ENCODE measurements around the gene FAF2. TPM values are rescaled to one million over a fixed set of nuclear protein-coding genes. Genes with fewer than 3 reads are reported as not detected.

The FAF2 gene
- total and polyA plus RNA-seq, 3 experiments from 2014 or later, result 13.5 to 45.2 (median 45.1) TPM

DNA sequence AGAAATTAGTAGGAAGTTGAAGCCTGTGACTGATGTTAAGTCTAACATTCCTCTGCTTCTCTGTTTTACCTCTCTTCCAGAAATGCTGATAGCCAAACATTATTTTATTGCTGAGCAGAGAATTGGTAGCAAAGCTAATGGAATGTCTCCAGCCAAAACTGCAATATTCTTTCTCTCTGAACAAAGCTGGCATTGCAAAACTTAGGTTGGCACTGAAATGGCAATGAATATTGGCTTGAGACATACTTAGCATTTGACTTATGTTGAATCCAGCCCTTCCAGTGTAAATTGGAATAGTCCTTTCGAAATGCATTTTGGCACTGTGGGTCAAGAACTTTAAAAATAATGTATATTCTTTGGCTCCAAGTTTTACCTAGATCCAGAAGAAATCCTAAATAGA is 21.1 kb downstream of the FAF2 start:
- ChIA-PET CTCF (no interaction called here), POLR2A (no interaction called here)
- Histone ChIP-seq H3K27ac (ENCODE audit: low read depth, low read length) (no peak overlapping the region), H3K4me1 (ENCODE audit: insufficient read depth, low read length) (no peaks in the 10 kb centered on the region), H3K36me3 (ENCODE audit: insufficient read depth, low read length) (peaks cover 5% of the 10 kb centered on the region), H3K27me3 (ENCODE audit: insufficient read depth, low read length, poor library complexity, severe bottlenecking) (no peaks in the 10 kb centered on the region), H3K9me3 (ENCODE audit: low read length) (no peaks in the 10 kb centered on the region), H3K4me3 (ENCODE audit: low read length) (no peak overlapping the region)
- Mint-ChIP-seq H3K36me3 (peaks cover 10 to 50% (median 15%) of the 10 kb centered on the region in 3 donors), H3K4me3 (no peak overlapping the region), H3K4me1 (peaks cover 21 to 44% (median 39%) of the 10 kb centered on the region in 3 donors), H3K9me3 (no peaks in the 10 kb centered on the region), H3K27ac (no peak overlapping the region), H3K27me3 (no peaks in the 10 kb centered on the region)
- no peak for DNase-seq

DNA sequence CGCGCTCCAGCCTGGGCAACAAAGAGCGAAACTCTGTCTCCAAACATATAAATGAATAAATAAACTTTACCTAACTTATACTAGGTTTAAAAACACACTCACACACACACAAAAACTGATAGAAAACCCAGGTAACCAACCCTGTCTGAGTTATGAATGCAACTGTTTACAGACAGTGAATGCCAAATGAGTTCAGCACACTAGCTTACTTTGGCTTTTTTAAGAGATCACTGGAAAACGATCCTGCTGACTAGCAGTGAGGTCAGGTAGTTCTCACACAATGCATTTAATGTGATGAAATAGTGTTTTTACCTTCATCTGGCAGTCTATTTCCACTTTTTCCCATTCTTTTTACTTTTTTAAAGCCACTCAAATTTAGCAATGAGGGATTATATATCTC is 22.4 kb downstream of the FAF2 start:
- Mint-ChIP-seq H3K4me1 (peaks cover 23 to 49% (median 44%) of the 10 kb centered on the region in 3 donors), H3K27me3 (no peaks in the 10 kb centered on the region), H3K36me3 (peaks cover 15 to 50% (median 18%) of the 10 kb centered on the region in 3 donors), H3K9me3 (peaks cover 0 to 2% (median 0%) of the 10 kb centered on the region in 5 donors), H3K4me3 (no peak overlapping the region), H3K27ac (peak overlapping the region in 1 of 8 donors; percentile 30)
- ChIA-PET CTCF (no interaction called here), POLR2A (no interaction called here)
- Histone ChIP-seq H3K4me1 (ENCODE audit: insufficient read depth, low read length) (no peaks in the 10 kb centered on the region), H3K27me3 (ENCODE audit: insufficient read depth, low read length, poor library complexity, severe bottlenecking) (no peaks in the 10 kb centered on the region), H3K36me3 (ENCODE audit: insufficient read depth, low read length) (peaks cover 5% of the 10 kb centered on the region), H3K9me3 (ENCODE audit: low read length) (no peaks in the 10 kb centered on the region), H3K27ac (ENCODE audit: low read depth, low read length) (no peak overlapping the region), H3K4me3 (ENCODE audit: low read length) (no peak overlapping the region)
- DNase-seq, result no peak

DNA sequence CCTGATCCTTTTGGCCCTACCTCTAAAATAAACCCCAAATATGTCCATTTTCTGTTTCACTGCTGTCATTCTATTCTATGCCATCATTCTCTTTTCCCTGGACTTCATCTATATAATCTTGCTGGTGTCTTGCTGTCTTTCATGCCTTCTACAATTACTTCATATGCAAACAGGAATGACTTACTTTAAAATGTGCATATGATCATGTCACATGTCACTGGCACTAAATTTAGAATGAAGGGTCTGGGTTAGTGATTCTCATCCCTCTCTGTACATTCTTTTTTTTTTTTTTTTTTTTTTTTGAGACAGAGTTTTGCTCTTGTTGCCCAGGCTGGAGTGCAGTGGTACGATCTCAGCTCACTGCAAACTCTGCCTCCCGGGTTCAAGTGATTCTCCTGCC is 22.9 kb downstream of the FAF2 start:
- Mint-ChIP-seq H3K4me3 (no peak overlapping the region), H3K4me1 (peaks cover 23 to 44% (median 41%) of the 10 kb centered on the region in 3 donors), H3K27me3 (no peaks in the 10 kb centered on the region), H3K36me3 (peaks cover 15 to 49% (median 16%) of the 10 kb centered on the region in 3 donors), H3K27ac (peak overlapping the region in 2 of 8 donors; percentile 17 to 30), H3K9me3 (peaks cover 0 to 2% (median 0%) of the 10 kb centered on the region in 5 donors)
- Histone ChIP-seq H3K9me3 (ENCODE audit: low read length) (no peaks in the 10 kb centered on the region), H3K4me1 (ENCODE audit: insufficient read depth, low read length) (no peaks in the 10 kb centered on the region), H3K27me3 (ENCODE audit: insufficient read depth, low read length, poor library complexity, severe bottlenecking) (no peaks in the 10 kb centered on the region), H3K4me3 (ENCODE audit: low read length) (no peak overlapping the region), H3K36me3 (ENCODE audit: insufficient read depth, low read length) (peaks cover 5% of the 10 kb centered on the region), H3K27ac (ENCODE audit: low read depth, low read length) (no peak overlapping the region)
- no peak for DNase-seq
- ChIA-PET POLR2A (no interaction called here), CTCF (no interaction called here)

DNA sequence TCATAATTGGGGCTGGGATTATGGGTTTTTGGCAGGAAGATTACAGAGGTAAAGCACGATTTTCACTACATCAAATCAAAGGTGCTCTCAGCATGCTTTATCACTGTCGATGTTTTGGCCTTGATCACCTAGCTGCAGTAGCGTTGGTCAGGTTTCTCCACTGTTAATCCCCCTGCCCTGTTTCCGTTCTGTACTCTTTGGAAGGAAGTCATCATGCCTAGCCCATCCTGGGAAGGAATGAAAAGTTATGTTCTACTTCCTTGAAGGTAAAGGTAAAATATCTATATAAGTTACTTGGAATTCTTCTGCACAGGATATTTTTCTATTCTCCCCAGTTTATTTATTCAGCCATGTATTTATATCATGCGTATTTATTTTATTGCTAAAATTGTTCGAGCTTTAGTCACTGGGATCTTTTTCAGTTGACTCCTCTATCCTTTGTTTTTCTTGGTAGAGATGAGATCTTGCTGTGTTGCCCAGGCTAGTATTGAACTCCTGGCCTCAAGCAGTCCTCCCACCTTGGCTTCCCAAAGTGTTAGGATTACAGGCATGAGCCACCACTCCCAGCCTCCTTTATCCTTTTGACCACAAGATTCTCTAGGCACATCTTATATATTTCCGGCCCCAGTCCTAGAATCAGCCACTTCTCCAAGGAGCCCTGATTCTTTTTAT is 25.3 kb downstream of the FAF2 start:
- POLR2A ChIA-PET, result no interaction called here
- Histone ChIP-seq H3K27ac (ENCODE audit: low read depth, low read length) (no peak overlapping the region), H3K4me3 (ENCODE audit: low read length) (no peak overlapping the region), H3K4me1 (ENCODE audit: insufficient read depth, low read length) (no peaks in the 10 kb centered on the region), H3K36me3 (ENCODE audit: insufficient read depth, low read length) (no peaks in the 10 kb centered on the region), H3K9me3 (ENCODE audit: low read length) (no peaks in the 10 kb centered on the region), H3K27me3 (ENCODE audit: insufficient read depth, low read length, poor library complexity, severe bottlenecking) (no peaks in the 10 kb centered on the region)
- peak overlapping the region in 1 of 8 donors; percentile 5 for H3K27ac Mint-ChIP-seq
- CTCF ChIA-PET, result no interaction called here
- H3K4me1 Mint-ChIP-seq, result peaks cover 21 to 40% (median 38%) of the 10 kb centered on the region in 3 donors
- no peak for DNase-seq
- no peak overlapping the region for H3K4me3 Mint-ChIP-seq
- no peaks in the 10 kb centered on the region for H3K27me3 Mint-ChIP-seq
- peaks cover 0 to 2% (median 0%) of the 10 kb centered on the region in 5 donors for H3K9me3 Mint-ChIP-seq
- H3K36me3 Mint-ChIP-seq, result peaks cover 10 to 41% (median 15%) of the 10 kb centered on the region in 3 donors

DNA sequence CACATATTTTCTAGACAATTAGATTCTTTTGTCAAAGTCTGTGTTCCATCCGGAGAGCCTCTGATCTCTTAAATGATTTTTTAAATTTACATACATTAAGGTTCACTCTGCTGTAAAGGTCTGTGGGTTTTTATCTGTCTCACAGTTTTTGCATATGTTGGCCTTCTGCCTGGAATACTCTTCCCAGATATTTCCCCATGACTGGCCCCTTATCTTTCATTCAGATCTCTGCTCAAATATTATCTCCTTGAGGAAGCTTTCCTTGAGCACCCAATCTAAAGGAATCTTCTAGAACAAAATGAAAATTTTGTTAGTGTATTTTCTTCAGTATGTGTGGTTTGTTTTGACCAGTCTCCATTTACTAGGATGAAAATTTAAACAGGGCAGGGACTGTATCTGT is 26.3 kb downstream of the FAF2 start:
- no peaks in the 10 kb centered on the region for H3K27me3 Mint-ChIP-seq
- no peak overlapping the region for H3K4me3 Mint-ChIP-seq
- no peak for DNase-seq
- no peaks in the 10 kb centered on the region for H3K4me1 ChIP-seq (ENCODE audit: insufficient read depth, low read length)
- H3K27me3 ChIP-seq (ENCODE audit: insufficient read depth, low read length, poor library complexity, severe bottlenecking), result no peaks in the 10 kb centered on the region
- H3K36me3 Mint-ChIP-seq, result peaks cover 12 to 45% (median 15%) of the 10 kb centered on the region in 3 donors
- H3K27ac ChIP-seq (ENCODE audit: low read depth, low read length), result no peak overlapping the region
- H3K9me3 ChIP-seq (ENCODE audit: low read length), result no peaks in the 10 kb centered on the region
- CTCF ChIA-PET, result no interaction called here
- H3K9me3 Mint-ChIP-seq, result peaks cover 0 to 2% (median 0%) of the 10 kb centered on the region in 5 donors
- POLR2A ChIA-PET, result no interaction called here
- H3K27ac Mint-ChIP-seq, result peak overlapping the region in 2 of 8 donors; percentile 7 to 19
- peaks cover 21 to 43% (median 38%) of the 10 kb centered on the region in 3 donors for H3K4me1 Mint-ChIP-seq
- no peaks in the 10 kb centered on the region for H3K36me3 ChIP-seq (ENCODE audit: insufficient read depth, low read length)
- no peak overlapping the region for H3K4me3 ChIP-seq (ENCODE audit: low read length)

DNA sequence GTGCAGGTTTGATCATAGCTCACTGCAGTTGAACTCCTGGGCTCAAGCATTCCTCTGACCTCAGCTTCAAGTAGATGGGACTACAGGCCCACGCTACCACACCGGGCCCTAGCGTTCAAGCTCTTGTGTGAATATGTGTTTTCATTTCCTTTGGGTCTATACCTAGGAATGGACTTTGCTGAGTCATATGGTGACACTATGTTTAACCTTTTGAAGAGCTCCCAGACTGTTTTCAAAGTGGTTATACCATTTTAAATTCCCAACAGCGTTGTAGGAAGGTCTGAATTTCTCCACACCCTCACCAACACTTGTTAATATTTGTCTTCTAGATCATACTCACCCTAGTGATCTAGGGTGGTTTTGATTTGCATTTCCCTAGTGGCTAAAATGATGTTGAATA is 33.5 kb downstream of the FAF2 start:
- H3K4me1 Mint-ChIP-seq, result peaks cover 20 to 51% (median 37%) of the 10 kb centered on the region in 3 donors
- Histone ChIP-seq H3K4me3 (ENCODE audit: low read length) (no peak overlapping the region), H3K27me3 (ENCODE audit: insufficient read depth, low read length, poor library complexity, severe bottlenecking) (no peaks in the 10 kb centered on the region), H3K36me3 (ENCODE audit: insufficient read depth, low read length) (no peaks in the 10 kb centered on the region), H3K4me1 (ENCODE audit: insufficient read depth, low read length) (no peaks in the 10 kb centered on the region), H3K9me3 (ENCODE audit: low read length) (no peaks in the 10 kb centered on the region), H3K27ac (ENCODE audit: low read depth, low read length) (no peak overlapping the region)
- no peaks in the 10 kb centered on the region for H3K27me3 Mint-ChIP-seq
- H3K4me3 Mint-ChIP-seq, result no peak overlapping the region
- no peak for DNase-seq
- ChIA-PET CTCF (interaction anchor here (1.1 to 1.3 kb wide), 2 partner anchors 54 to 56 kb away, joined by 3 to 4 read pairs; partner anchors contain the start of gene RNF44), POLR2A (no interaction called here)
- peaks cover 0 to 61% (median 20%) of the 10 kb centered on the region in 3 donors for H3K36me3 Mint-ChIP-seq
- peak overlapping the region in 1 of 8 donors; percentile 29 for H3K27ac Mint-ChIP-seq
- no peaks in the 10 kb centered on the region for H3K9me3 Mint-ChIP-seq

DNA sequence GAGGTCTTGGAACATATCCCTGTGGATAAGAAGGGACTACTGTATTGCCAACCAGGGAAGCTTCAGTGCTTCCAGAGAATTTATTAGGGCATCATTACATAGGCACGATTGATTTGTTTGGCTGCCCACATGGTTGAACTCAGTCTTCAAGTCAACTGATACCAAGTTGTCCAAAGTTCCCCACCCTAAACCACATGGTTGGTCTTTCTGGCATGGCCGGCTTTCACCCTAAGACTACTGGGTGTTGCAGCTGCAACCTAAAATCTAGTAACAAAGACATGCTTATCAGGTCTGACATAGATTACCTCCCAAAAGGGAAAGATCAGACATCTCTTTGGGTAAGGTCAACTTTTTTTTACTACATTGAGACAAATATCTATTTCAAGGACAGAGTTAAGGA is 37.0 kb downstream of the FAF2 start:
- Mint-ChIP-seq H3K4me3 (no peak overlapping the region), H3K9me3 (no peaks in the 10 kb centered on the region), H3K27ac (peak overlapping the region in 3 of 8 donors; percentile 20 to 44 (median 39)), H3K4me1 (peaks cover 35 to 62% (median 56%) of the 10 kb centered on the region in 3 donors), H3K36me3 (peaks cover 4 to 68% (median 22%) of the 10 kb centered on the region in 3 donors), H3K27me3 (no peaks in the 10 kb centered on the region)
- Histone ChIP-seq H3K36me3 (ENCODE audit: insufficient read depth, low read length) (peaks cover 5% of the 10 kb centered on the region), H3K4me1 (ENCODE audit: insufficient read depth, low read length) (peaks cover 18% of the 10 kb centered on the region), H3K9me3 (ENCODE audit: low read length) (no peaks in the 10 kb centered on the region), H3K27ac (ENCODE audit: low read depth, low read length) (no peak overlapping the region), H3K4me3 (ENCODE audit: low read length) (no peak overlapping the region), H3K27me3 (ENCODE audit: insufficient read depth, low read length, poor library complexity, severe bottlenecking) (no peaks in the 10 kb centered on the region)
- ChIA-PET CTCF (no interaction called here), POLR2A (no interaction called here)
- DNase-seq, result no peak

DNA sequence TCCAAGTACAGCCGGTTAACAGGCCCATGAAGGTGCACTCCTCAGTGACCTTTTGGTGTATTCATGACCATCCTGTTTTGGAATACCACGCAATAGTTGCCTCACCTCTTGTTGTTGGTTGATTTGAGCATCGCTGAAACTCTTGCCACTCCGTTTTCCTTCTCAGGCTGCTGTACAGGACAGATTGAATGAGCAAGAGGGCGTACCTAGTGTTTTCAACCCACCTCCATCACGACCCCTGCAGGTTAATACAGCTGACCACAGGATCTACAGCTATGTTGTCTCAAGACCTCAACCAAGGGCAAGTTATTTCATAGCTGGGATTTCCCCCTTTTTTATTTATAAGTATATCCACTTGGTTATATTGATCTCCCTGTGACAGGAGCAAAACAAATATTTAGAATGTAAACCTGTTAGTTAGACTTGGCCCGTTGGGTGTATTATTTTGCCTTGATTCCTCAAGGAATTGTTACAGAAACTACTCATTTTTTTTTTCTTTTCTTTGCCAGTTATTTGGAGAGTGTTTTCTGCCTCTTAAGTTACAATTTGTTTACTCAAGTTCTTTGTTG is 38.1 kb downstream of the FAF2 start:
- no peaks in the 10 kb centered on the region for H3K27me3 ChIP-seq (ENCODE audit: insufficient read depth, low read length, poor library complexity, severe bottlenecking)
- no peak overlapping the region for H3K4me3 Mint-ChIP-seq
- H3K27ac ChIP-seq (ENCODE audit: low read depth, low read length), result no peak overlapping the region
- H3K4me1 Mint-ChIP-seq, result peaks cover 37 to 68% (median 59%) of the 10 kb centered on the region in 3 donors
- peaks cover 18% of the 10 kb centered on the region for H3K4me1 ChIP-seq (ENCODE audit: insufficient read depth, low read length)
- no peaks in the 10 kb centered on the region for H3K27me3 Mint-ChIP-seq
- ChIA-PET POLR2A (no interaction called here), CTCF (interaction anchor here (0.9 kb wide), 1 partner anchor 39 kb away, joined by 4 read pairs; no protein-coding TSS in a partner anchor)
- no peak overlapping the region for H3K4me3 ChIP-seq (ENCODE audit: low read length)
- peak overlapping the region in 3 of 8 donors; percentile 38 to 78 (median 50) for H3K27ac Mint-ChIP-seq
- H3K9me3 Mint-ChIP-seq, result no peaks in the 10 kb centered on the region
- H3K36me3 Mint-ChIP-seq, result peaks cover 4 to 75% (median 29%) of the 10 kb centered on the region in 3 donors
- peaks cover 10% of the 10 kb centered on the region for H3K36me3 ChIP-seq (ENCODE audit: insufficient read depth, low read length)
- no peak for DNase-seq
- H3K9me3 ChIP-seq (ENCODE audit: low read length), result no peaks in the 10 kb centered on the region
